DOHH2 (cell line): ENCODE measurements around the gene FAM107B.

ENCODE experiments used
- H3F3A ChIP-seq: fragments of 200-600 bp; sonication (generic), shearing (Covaris generic); 2 replicates; pipeline ENCODE4 v1.6.0; 2016; ENCODE audit warnings: antibody characterized with exemption, mild to moderate bottlenecking; ENCODE audit not compliant: control insufficient read depth, insufficient read depth
- H3K27ac ChIP-seq: fragments of 200-600 bp; sonication (generic); 2 replicates; pipeline ENCODE4 v1.5.1; 2014; ENCODE audit warnings: low read depth, mild to moderate bottlenecking, low read length, moderate library complexity
- H3K27me3 ChIP-seq: fragments of 200-600 bp; sonication (generic); 2 replicates; pipeline ENCODE4 v1.6.1; 2014; ENCODE audit warnings: mild to moderate bottlenecking, low read length, mixed read lengths; ENCODE audit not compliant: control insufficient read depth
- H3K36me3 ChIP-seq: fragments of 200-600 bp; sonication (generic); 2 replicates; pipeline ENCODE4 v1.6.1; 2014; ENCODE audit warnings: mild to moderate bottlenecking, low read length, moderate library complexity, mixed read lengths; ENCODE audit not compliant: control insufficient read depth
- H3K4me1 ChIP-seq: fragments of 200-600 bp; sonication (generic); 2 replicates; pipeline ENCODE4 v1.6.1; 2014; ENCODE audit warnings: mild to moderate bottlenecking, low read length, mixed read lengths; ENCODE audit not compliant: control insufficient read depth
- H3K4me2 ChIP-seq: fragments of 200-600 bp; sonication (generic); 2 replicates; pipeline ENCODE4 v1.6.0; 2014; ENCODE audit warnings: mild to moderate bottlenecking, low read length, moderate library complexity
- H3K4me3 ChIP-seq: fragments of 200-600 bp; sonication (generic); 2 replicates; pipeline ENCODE4 v1.5.1; 2014; ENCODE audit warnings: mild to moderate bottlenecking, low read length, mixed read lengths
- H3K79me2 ChIP-seq: fragments of 200-600 bp; sonication (generic); 2 replicates; pipeline ENCODE4 v1.6.1; 2014; ENCODE audit warnings: mild to moderate bottlenecking, low read length, mixed read lengths; ENCODE audit not compliant: control insufficient read depth
- H3K9me2 ChIP-seq: fragments of 200-600 bp; sonication (generic); replicated peaks from 2 replicates; pipeline ENCODE4 v1.6.1; 2014; ENCODE audit warnings: mild to moderate bottlenecking, low read length, mixed read lengths; ENCODE audit not compliant: control insufficient read depth
- H3K9me3 ChIP-seq: fragments of 200-600 bp; sonication (generic); 2 replicates; pipeline ENCODE4 v1.6.1; 2014; ENCODE audit warnings: antibody characterized with exemption, low read length, mixed read lengths; ENCODE audit not compliant: control insufficient read depth, insufficient read depth
- H4K20me1 ChIP-seq: fragments of 200-600 bp; sonication (generic); 2 replicates; pipeline ENCODE4 v1.6.0; 2014; ENCODE audit warnings: low read depth, mild to moderate bottlenecking, antibody characterized with exemption, low read length, moderate library complexity; ENCODE audit not compliant: control insufficient read depth, insufficient read depth
- CTCF ChIP-seq: fragments of 200-600 bp; sonication (generic); IDR thresholded peaks from one replicate; pipeline ENCODE4 v1.5.1; 2014; ENCODE audit warnings: antibody characterized with exemption, mild to moderate bottlenecking, low read depth, low read length; ENCODE audit not compliant: poor library complexity, severe bottlenecking
- EZH2phosphoT487 ChIP-seq: fragments of 200-600 bp; sonication (generic); IDR thresholded peaks from 2 replicates; pipeline ENCODE4 v1.6.1; 2017; ENCODE audit warnings: borderline replicate concordance, mild to moderate bottlenecking, antibody characterized with exemption, low read length, moderate library complexity, mixed read lengths

FAM107B gene

GRCh38 chr10:14534152-14534551, 240.5 kb downstream of the FAM107B start:
- Histone ChIP-seq H3K9me3 (no peaks in the 10 kb centered on the region), H3K27ac (no peak overlapping the region), H3K9me2 (no peaks in the 10 kb centered on the region), H3K4me1 (no peaks in the 10 kb centered on the region), H3K79me2 (peaks cover 100% of the 10 kb centered on the region), H3F3A (peaks cover 38% of the 10 kb centered on the region), H3K4me2 (no peak overlapping the region), H3K27me3 (no peaks in the 10 kb centered on the region), H4K20me1 (peaks cover 69% of the 10 kb centered on the region), H3K4me3 (no peak overlapping the region), H3K36me3 (peaks cover 98% of the 10 kb centered on the region)
- TF ChIP-seq CTCF (no peak), EZH2phosphoT487 (no peak)

- H3K4me2 ChIP-seq: no peak overlapping the region
- H3K9me2 ChIP-seq: no peaks in the 10 kb centered on the region
- TF ChIP-seq EZH2phosphoT487 (no peak), CTCF (no peak)
- peaks cover 70% of the 10 kb centered on the region for H4K20me1 ChIP-seq
- H3K4me3 ChIP-seq: no peak overlapping the region
- no peak overlapping the region for H3K27ac ChIP-seq
- H3K4me1 ChIP-seq: no peaks in the 10 kb centered on the region
- H3K27me3 ChIP-seq: no peaks in the 10 kb centered on the region
- H3F3A ChIP-seq: peaks cover 40% of the 10 kb centered on the region
- H3K79me2 ChIP-seq: peaks cover 100% of the 10 kb centered on the region
- peaks cover 98% of the 10 kb centered on the region for H3K36me3 ChIP-seq
- no peaks in the 10 kb centered on the region for H3K9me3 ChIP-seq
Measured at GRCh38 chr10:14533295-14533694, 241.4 kb downstream of the FAM107B start.

- no peaks in the 10 kb centered on the region for H3K4me1 ChIP-seq
- no peaks in the 10 kb centered on the region for H3K9me3 ChIP-seq
- H3F3A ChIP-seq: peaks cover 40% of the 10 kb centered on the region
- no peaks in the 10 kb centered on the region for H3K27me3 ChIP-seq
- no peak overlapping the region for H3K27ac ChIP-seq
- H3K4me2 ChIP-seq: no peak overlapping the region
- peaks cover 70% of the 10 kb centered on the region for H4K20me1 ChIP-seq
- peaks cover 100% of the 10 kb centered on the region for H3K36me3 ChIP-seq
- no peak overlapping the region for H3K4me3 ChIP-seq
- peaks cover 100% of the 10 kb centered on the region for H3K79me2 ChIP-seq
- H3K9me2 ChIP-seq: no peaks in the 10 kb centered on the region
- no peak for TF ChIP-seq CTCF
- TF ChIP-seq EZH2phosphoT487: no peak
Measured at GRCh38 chr10:14532473-14533251, 242.0 kb downstream of the FAM107B start.
